Dendritic cell treated with granulocyte-macrophage colony-stimulating factor and Interleukin-4, amounts not matched to agents 40 ng/mL and 50 ng/mL, for 4 days (primary cell): ENCODE measurements around the gene C1orf21.

Experiments
- H3K27ac Mint-ChIP-seq: one replicate; pipeline ENCODE4 v1.8.0; 2022; ENCODE audit warnings: mild to moderate bottlenecking, mixed read lengths
- H3K27me3 Mint-ChIP-seq: one replicate; pipeline ENCODE4 v1.8.0; 2022; ENCODE audit warnings: mild to moderate bottlenecking, mixed read lengths
- H3K36me3 Mint-ChIP-seq: one replicate; pipeline ENCODE4 v1.8.0; 2022; ENCODE audit warnings: low read depth, mixed read lengths
- H3K4me1 Mint-ChIP-seq: one replicate; pipeline ENCODE4 v1.8.0; 2022; ENCODE audit warnings: low read depth, mixed read lengths
- H3K4me3 Mint-ChIP-seq: one replicate; pipeline ENCODE4 v1.8.0; 2022; ENCODE audit warnings: mild to moderate bottlenecking, moderate library complexity, mixed read lengths
- H3K9me3 Mint-ChIP-seq: one replicate; pipeline ENCODE4 v1.8.0; 2022; ENCODE audit warnings: mixed read lengths
- intact Hi-C: fragments of 100-400 bp; cut with micrococcal nuclease; formaldehyde crosslinking; loops from one replicate; pipeline ENCODE4 v1.15.0; 2022

Gene C1orf21

GRCh38 chr1:184457500-184457899, 70.7 kb downstream of the C1orf21 start:
- Mint-ChIP-seq H3K27me3 (no peaks in the 10 kb centered on the region), H3K4me3 (no peak overlapping the region), H3K4me1 (peaks cover 26% of the 10 kb centered on the region), H3K27ac (no peak overlapping the region), H3K36me3 (no peaks in the 10 kb centered on the region), H3K9me3 (no peaks in the 10 kb centered on the region)
- intact Hi-C loops: no loop called here

GRCh38 chr1:184461321-184461720, 74.5 kb downstream of the C1orf21 start:
- no peaks in the 10 kb centered on the region for H3K36me3 Mint-ChIP-seq
- H3K27ac Mint-ChIP-seq: no peak overlapping the region
- peaks cover 18% of the 10 kb centered on the region for H3K4me1 Mint-ChIP-seq
- H3K9me3 Mint-ChIP-seq: no peaks in the 10 kb centered on the region
- intact Hi-C loops: no loop called here
- H3K4me3 Mint-ChIP-seq: no peak overlapping the region
- H3K27me3 Mint-ChIP-seq: no peaks in the 10 kb centered on the region

- Mint-ChIP-seq H3K36me3 (no peaks in the 10 kb centered on the region), H3K4me3 (no peak overlapping the region), H3K4me1 (peaks cover 13% of the 10 kb centered on the region), H3K27ac (peak overlapping the region; percentile 46), H3K9me3 (no peaks in the 10 kb centered on the region), H3K27me3 (no peaks in the 10 kb centered on the region)
- intact Hi-C loops: no loop called here
These were observed 75.3 kb downstream of the C1orf21 start for GRCh38 chr1:184462155-184462554.

- Mint-ChIP-seq H3K4me3 (no peak overlapping the region), H3K36me3 (no peaks in the 10 kb centered on the region), H3K9me3 (no peaks in the 10 kb centered on the region), H3K27ac (no peak overlapping the region), H3K27me3 (no peaks in the 10 kb centered on the region), H3K4me1 (peaks cover 13% of the 10 kb centered on the region)
- intact Hi-C loops: no loop called here
These were observed 76.2 kb downstream of the C1orf21 start for GRCh38 chr1:184462990-184463389.

- intact Hi-C loops: no loop called here
- H3K27ac Mint-ChIP-seq: no peak overlapping the region
- peaks cover 13% of the 10 kb centered on the region for H3K4me1 Mint-ChIP-seq
- no peaks in the 10 kb centered on the region for H3K36me3 Mint-ChIP-seq
- H3K9me3 Mint-ChIP-seq: no peaks in the 10 kb centered on the region
- H3K27me3 Mint-ChIP-seq: no peaks in the 10 kb centered on the region
- no peak overlapping the region for H3K4me3 Mint-ChIP-seq
These were observed 76.9 kb downstream of the C1orf21 start for GRCh38 chr1:184463680-184464079.

GRCh38 chr1:184464757-184465156, 77.9 kb downstream of the C1orf21 start:
- Mint-ChIP-seq H3K9me3 (no peaks in the 10 kb centered on the region), H3K4me1 (peaks cover 13% of the 10 kb centered on the region), H3K27me3 (no peaks in the 10 kb centered on the region), H3K27ac (no peak overlapping the region), H3K4me3 (no peak overlapping the region), H3K36me3 (no peaks in the 10 kb centered on the region)
- intact Hi-C loops: no loop called here

GRCh38 chr1:184465489-184466146, 78.8 kb downstream of the C1orf21 start:
- no peak overlapping the region for H3K27ac Mint-ChIP-seq
- no peaks in the 10 kb centered on the region for H3K9me3 Mint-ChIP-seq
- peaks cover 13% of the 10 kb centered on the region for H3K4me1 Mint-ChIP-seq
- no peaks in the 10 kb centered on the region for H3K36me3 Mint-ChIP-seq
- intact Hi-C loops: no loop called here
- no peaks in the 10 kb centered on the region for H3K27me3 Mint-ChIP-seq
- H3K4me3 Mint-ChIP-seq: no peak overlapping the region

GRCh38 chr1:184467295-184467694, 80.5 kb downstream of the C1orf21 start:
- intact Hi-C loops: no loop called here
- Mint-ChIP-seq H3K4me3 (no peak overlapping the region), H3K9me3 (no peaks in the 10 kb centered on the region), H3K27me3 (no peaks in the 10 kb centered on the region), H3K36me3 (no peaks in the 10 kb centered on the region), H3K4me1 (peaks cover 6% of the 10 kb centered on the region), H3K27ac (no peak overlapping the region)

GRCh38 chr1:184469396-184469795, 82.6 kb downstream of the C1orf21 start:
- Mint-ChIP-seq H3K9me3 (peaks cover 14% of the 10 kb centered on the region), H3K27me3 (no peaks in the 10 kb centered on the region), H3K36me3 (peaks cover under 1% of the 10 kb centered on the region), H3K4me1 (no peaks in the 10 kb centered on the region), H3K4me3 (no peak overlapping the region), H3K27ac (no peak overlapping the region)
- intact Hi-C loops: no loop called here

- H3K27ac Mint-ChIP-seq: no peak overlapping the region
- intact Hi-C loops: no loop called here
- H3K27me3 Mint-ChIP-seq: no peaks in the 10 kb centered on the region
- H3K4me3 Mint-ChIP-seq: no peak overlapping the region
- H3K4me1 Mint-ChIP-seq: no peaks in the 10 kb centered on the region
- H3K36me3 Mint-ChIP-seq: peaks cover 12% of the 10 kb centered on the region
- H3K9me3 Mint-ChIP-seq: peaks cover 37% of the 10 kb centered on the region
These were observed 84.9 kb downstream of the C1orf21 start for GRCh38 chr1:184471686-184472085.

- H3K4me3 Mint-ChIP-seq: no peak overlapping the region
- no peaks in the 10 kb centered on the region for H3K4me1 Mint-ChIP-seq
- H3K27me3 Mint-ChIP-seq: no peaks in the 10 kb centered on the region
- H3K36me3 Mint-ChIP-seq: peaks cover 12% of the 10 kb centered on the region
- H3K27ac Mint-ChIP-seq: no peak overlapping the region
- intact Hi-C loops: no loop called here
- H3K9me3 Mint-ChIP-seq: peaks cover 41% of the 10 kb centered on the region
These were observed 85.3 kb downstream of the C1orf21 start for GRCh38 chr1:184472136-184472535.

- Mint-ChIP-seq H3K36me3 (peaks cover 12% of the 10 kb centered on the region), H3K27me3 (no peaks in the 10 kb centered on the region), H3K9me3 (peaks cover 42% of the 10 kb centered on the region), H3K4me1 (no peaks in the 10 kb centered on the region), H3K27ac (no peak overlapping the region), H3K4me3 (no peak overlapping the region)
- intact Hi-C loops: no loop called here
These were observed 86.5 kb downstream of the C1orf21 start for GRCh38 chr1:184473176-184473966.

- Mint-ChIP-seq H3K27me3 (no peaks in the 10 kb centered on the region), H3K36me3 (peaks cover 12% of the 10 kb centered on the region), H3K4me1 (no peaks in the 10 kb centered on the region), H3K4me3 (no peak overlapping the region), H3K9me3 (peaks cover 42% of the 10 kb centered on the region), H3K27ac (no peak overlapping the region)
- intact Hi-C loops: no loop called here
These were observed 89.4 kb downstream of the C1orf21 start for GRCh38 chr1:184476187-184476586.

GRCh38 chr1:184479435-184480167, 92.8 kb downstream of the C1orf21 start:
- intact Hi-C loops: loop anchor here (10.0 kb wide), 1 partner anchor 95 kb away; the partner anchor contains the start of gene C1orf21
- Mint-ChIP-seq H3K27ac (no peak overlapping the region), H3K36me3 (peaks cover 10% of the 10 kb centered on the region), H3K4me3 (no peak overlapping the region), H3K9me3 (peaks cover 26% of the 10 kb centered on the region), H3K4me1 (peaks cover 10% of the 10 kb centered on the region), H3K27me3 (no peaks in the 10 kb centered on the region)
